ENCODE results near the gene LRRC38. TPM values are rescaled to one million over a fixed set of nuclear protein-coding genes. Genes with fewer than 3 reads are reported as not detected.
"Not testable (repeated sequence)": the region's sequence is repeated elsewhere in the genome, so short reads cannot be mapped to it uniquely, and the experiment has no call there.

LRRC38 gene
- polyA plus RNA-seq (ENCODE audit: insufficient read length in 4 of 4) = 1 to 10 TPM in 1 of 4 donors, under 1 TPM in 1, not detected in 2; 0.45 to 7.7 TPM

GRCh38 chr1:13513895-13514546, at the start of gene LRRC38:
LRRC38 (minus strand) TSS chr1:13514003; CDS start chr1:13513593, 410 bp downstream.
- DNase-seq (ENCODE audit: low read depth in 4 of 4, low spot score in 3 of 4) = no peak

DNA sequence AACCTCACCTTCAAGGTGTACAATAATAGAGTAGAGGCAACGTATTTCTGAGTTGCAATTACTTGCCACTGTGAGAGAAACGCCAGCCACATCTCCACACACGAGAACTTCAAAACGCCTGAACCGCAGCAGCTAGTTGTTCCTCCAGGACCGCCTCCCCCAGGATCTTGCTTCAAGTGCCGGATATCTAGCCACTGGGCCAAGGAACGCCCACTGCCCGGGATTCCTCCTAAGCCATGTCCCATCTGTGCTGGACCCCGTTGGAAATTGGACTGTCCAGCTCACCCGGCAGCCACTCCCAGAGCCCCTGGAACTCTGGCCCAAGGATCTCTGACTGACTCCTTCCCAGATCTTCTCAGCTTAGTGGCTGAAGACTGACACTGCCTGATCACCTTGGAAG, 49.2 kb upstream of the LRRC38 start:
- DNase-seq (ENCODE audit: low read depth in 4 of 4, low spot score in 3 of 4) = not testable (repeated sequence)

DNA sequence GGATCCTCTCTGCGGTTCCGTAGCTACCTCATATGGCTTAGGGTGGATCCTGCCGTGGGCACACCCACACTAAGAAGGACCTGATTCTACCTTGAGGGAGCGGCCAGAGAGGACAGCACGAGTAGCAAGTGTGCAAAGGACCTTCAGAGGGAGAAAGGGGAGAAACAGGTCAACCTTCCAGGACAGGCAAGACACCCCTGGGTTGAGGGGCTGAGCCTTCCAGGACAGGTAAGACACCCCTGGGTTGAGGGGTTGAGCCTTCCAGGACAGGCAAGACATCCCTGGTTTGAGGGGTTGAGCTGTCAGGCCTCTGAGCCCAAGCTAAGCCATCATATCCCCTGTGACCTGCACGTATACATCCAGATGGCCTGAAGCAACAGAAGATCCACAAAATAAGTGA, 46.7 kb upstream of the LRRC38 start:
- DNase-seq (ENCODE audit: low read depth in 4 of 4, low spot score in 3 of 4) = no peak

GRCh38 chr1:13556224-13556764, 42.5 kb upstream of the LRRC38 start:
- no peak for DNase-seq (ENCODE audit: low read depth in 4 of 4, low spot score in 3 of 4)

GRCh38 chr1:13554798-13555197, 41.0 kb upstream of the LRRC38 start:
- no peak for DNase-seq (ENCODE audit: low read depth in 4 of 4, low spot score in 3 of 4)

DNA sequence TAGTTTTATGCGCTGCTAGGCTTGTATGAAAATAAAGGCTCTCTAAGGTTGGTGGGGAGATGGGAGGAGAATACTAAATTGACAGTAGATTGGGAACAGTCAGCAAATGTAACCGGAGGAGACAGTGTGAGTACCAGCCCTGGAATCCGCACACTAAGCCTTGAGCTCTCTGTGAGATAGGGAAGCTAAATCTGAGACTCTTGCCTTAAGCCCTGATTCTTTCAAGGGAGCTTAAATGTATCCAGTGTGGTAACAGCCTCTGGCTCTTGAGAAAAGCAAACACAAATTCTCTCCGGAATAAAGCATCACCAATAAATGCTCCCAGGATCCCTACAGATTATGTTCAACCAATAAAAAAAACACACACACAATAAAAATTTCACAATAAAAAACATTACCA, 36.9 kb upstream of the LRRC38 start:
- no peak for DNase-seq (ENCODE audit: low read depth in 4 of 4, low spot score in 3 of 4)

GRCh38 chr1:13549521-13549920, 35.7 kb upstream of the LRRC38 start:
- DNase-seq (ENCODE audit: low read depth in 4 of 4, low spot score in 3 of 4) = no peak

- no peak for DNase-seq (ENCODE audit: low read depth in 4 of 4, low spot score in 3 of 4)
Measured at GRCh38 chr1:13549021-13549420, 35.2 kb upstream of the LRRC38 start.

GRCh38 chr1:13548281-13548680, 34.5 kb upstream of the LRRC38 start:
- DNase-seq (ENCODE audit: low read depth in 4 of 4, low spot score in 3 of 4) = no peak

- no peak for DNase-seq (ENCODE audit: low read depth in 4 of 4, low spot score in 3 of 4)
Measured at GRCh38 chr1:13546791-13547190, 33.0 kb upstream of the LRRC38 start.

GRCh38 chr1:13544221-13544556, 30.4 kb upstream of the LRRC38 start:
- DNase-seq (ENCODE audit: low read depth in 4 of 4, low spot score in 3 of 4) = no peak

- peak in 3 of 4 donors; percentile 36 to 40 (median 37) for DNase-seq (ENCODE audit: low read depth in 4 of 4, low spot score in 3 of 4)
Measured at GRCh38 chr1:13543451-13544220, 29.8 kb upstream of the LRRC38 start.

DNA sequence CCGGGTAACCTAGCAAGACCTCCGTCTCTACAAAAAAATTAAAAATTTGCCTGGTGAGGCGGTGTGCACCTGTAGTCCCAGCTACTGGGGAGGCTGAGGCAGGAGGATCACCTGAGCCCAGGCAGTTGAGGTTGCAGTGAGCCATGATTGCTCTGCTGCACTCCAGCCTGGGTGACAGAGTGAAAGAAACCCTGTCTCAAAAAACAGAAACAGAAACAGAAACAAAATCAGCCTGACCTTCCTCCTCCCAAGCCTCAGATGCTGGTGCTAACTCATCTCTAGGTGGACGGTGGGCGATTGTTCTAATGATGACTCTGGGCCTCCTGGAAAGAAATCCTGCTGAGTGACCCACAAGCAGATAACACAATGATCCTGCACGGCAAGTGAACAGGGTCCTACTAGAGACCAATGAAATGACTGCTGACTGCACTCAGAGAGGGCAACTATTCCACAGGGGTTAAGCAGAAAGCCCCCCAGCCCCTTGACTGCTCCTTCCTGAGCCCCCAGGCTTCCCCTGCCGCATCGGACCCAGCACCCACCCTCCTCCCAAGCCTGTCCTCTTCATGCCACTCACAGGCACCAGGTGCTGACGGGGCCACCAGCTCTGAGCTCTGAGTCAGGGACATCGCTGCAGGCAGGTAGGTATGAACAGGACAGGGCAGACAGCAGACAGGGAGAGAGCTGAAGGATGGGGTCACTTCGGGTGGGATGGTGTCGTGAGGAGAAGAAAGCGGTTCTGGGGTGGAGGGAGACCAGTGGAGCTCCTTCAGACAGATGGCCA, 27.8 kb upstream of the LRRC38 start:
- DNase-seq (ENCODE audit: low read depth in 4 of 4, low spot score in 3 of 4) = no peak

DNA sequence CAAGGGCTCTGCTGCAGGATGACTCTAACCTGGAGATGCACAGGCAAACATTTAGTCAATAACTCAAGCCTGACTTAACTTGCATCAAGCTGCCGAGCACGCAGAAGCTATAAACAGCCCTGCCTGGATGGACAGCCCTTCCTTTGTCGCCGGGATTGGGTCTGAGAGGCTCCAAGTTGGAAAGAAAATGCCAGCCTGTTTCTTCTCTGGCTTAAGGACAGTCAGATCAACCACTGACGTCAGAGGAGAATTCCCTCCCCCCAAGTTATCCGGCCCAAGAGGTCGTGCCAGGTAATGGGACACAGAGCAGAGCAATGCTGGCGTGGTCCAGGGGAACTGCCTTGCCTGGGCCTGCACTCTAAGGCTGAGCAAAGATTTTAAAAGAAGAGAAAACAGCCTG, 27.1 kb upstream of the LRRC38 start:
- DNase-seq (ENCODE audit: low read depth in 4 of 4, low spot score in 3 of 4) = peak in 1 of 4 donors; percentile 5

GRCh38 chr1:13539683-13540082, 25.9 kb upstream of the LRRC38 start:
- no peak for DNase-seq (ENCODE audit: low read depth in 4 of 4, low spot score in 3 of 4)

GRCh38 chr1:13538832-13539231, 25.0 kb upstream of the LRRC38 start:
- no peak for DNase-seq (ENCODE audit: low read depth in 4 of 4, low spot score in 3 of 4)

- DNase-seq (ENCODE audit: low read depth in 4 of 4, low spot score in 3 of 4) = no peak
Measured at GRCh38 chr1:13536571-13536970, 22.8 kb upstream of the LRRC38 start.

DNA sequence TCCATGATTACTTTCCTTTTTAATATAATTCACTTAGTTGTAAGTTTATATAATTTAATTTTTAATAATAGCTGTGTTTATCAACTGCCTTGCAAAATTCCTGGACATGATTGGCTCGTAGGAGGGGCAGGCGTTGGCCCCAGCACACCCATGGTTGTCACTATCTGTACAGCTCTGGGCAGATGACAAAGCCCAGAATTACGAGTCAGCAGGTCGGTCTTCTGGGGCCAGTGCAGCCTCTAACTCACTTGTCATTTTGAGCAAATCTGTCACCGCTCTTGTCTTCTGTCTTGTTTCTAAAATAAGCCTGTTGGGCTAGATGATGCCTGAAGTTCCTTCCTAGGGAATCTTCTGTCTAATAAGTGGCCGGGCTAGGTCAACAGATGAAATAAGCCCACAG, 21.4 kb upstream of the LRRC38 start:
- DNase-seq (ENCODE audit: low read depth in 4 of 4, low spot score in 3 of 4) = no peak

- no peak for DNase-seq (ENCODE audit: low read depth in 4 of 4, low spot score in 3 of 4)
Measured at GRCh38 chr1:13528320-13528719, 14.5 kb upstream of the LRRC38 start.

DNA sequence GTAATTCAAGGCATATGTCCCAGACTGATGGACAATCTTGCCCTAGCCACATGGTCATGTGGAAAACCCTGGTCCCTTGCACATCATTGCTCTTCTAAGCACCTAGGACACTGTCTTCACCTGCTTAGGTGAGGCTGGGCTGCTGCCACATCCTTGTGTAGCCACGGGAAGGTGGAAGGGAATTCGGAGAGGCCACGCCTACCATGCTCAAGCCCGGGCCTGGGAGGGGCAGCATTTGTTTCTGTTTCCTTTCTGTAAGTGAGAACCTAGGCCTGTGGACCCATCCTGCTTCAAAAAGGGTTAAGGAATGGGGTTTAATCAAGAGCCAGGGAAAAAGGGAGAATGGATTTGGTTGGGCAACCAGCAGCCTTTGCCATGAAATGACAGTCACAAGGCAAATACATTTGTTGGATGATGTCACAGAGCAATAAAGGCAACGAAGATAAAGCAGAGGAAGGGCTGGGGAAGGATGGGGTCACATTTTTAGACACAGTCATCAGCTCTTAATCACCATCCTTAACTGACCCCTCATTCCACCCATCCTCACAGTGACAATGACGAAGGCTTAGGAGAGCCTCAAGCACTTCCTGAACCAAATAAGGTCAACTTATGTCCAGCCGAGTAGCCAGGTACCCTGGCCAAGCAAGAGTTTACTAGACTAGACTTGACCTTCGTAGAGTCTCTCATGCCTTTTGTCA, 10.1 kb upstream of the LRRC38 start:
- DNase-seq (ENCODE audit: low read depth in 4 of 4, low spot score in 3 of 4) = no peak

DNA sequence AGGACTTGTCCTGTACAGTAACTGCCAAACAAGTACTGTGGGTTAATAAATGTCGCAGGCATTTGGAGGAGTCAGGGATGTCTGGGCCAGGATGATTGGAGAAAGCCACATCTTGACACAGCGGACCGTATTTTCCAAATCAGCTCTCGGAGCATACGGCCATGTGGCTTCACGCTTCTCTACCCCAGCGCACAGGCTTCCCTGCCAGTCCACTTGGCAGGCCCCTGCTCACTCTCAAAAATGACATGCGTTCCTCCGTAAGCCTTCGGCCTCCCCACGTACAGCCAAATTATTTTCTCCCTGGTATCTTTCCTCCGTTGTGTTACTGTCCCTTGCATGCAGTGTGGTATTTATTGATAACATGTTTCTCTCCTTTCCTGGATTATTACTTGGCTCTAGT, 7.2 kb upstream of the LRRC38 start:
- no peak for DNase-seq (ENCODE audit: low read depth in 4 of 4, low spot score in 3 of 4)

All from left renal pelvis (tissue), 4 donors.